Measurements from ENCODE around the gene OSBP. TPM values are rescaled to one million over a fixed set of nuclear protein-coding genes. Genes with fewer than 3 reads are reported as not detected.

OSBP gene
- total and polyA plus RNA-seq, 2 donors (not counting 1 experiment from before 2014, with no cell fraction given), result 12.6 to 40.2 TPM

- H3K36me3 ChIP-seq (replicated peaks in 1 of 2; ENCODE audit: control extremely low read depth in 1 of 2, control insufficient read depth in 1 of 2, extremely low read depth in 1 of 2, insufficient read depth in 2 of 2, low read length in 1 of 2), result peaks cover 10 to 18% of the 10 kb centered on the region in 2 experiments
- no peaks in the 10 kb centered on the region for H3K9me3 ChIP-seq (ENCODE audit: control extremely low read depth in 1 of 3, control insufficient read depth in 2 of 3, insufficient read depth in 1 of 3, low read length in 2 of 3)
- H3K79me2 ChIP-seq (ENCODE audit: control insufficient read depth, insufficient read depth, low read length), result no peaks in the 10 kb centered on the region
- ATAC-seq (ENCODE audit: low read depth), result no peak
- H3K27me3 ChIP-seq (replicated peaks in 1 of 4; ENCODE audit: control extremely low read depth in 1 of 4, control insufficient read depth in 3 of 4, insufficient read depth in 4 of 4, low read length in 3 of 4), result no peaks in the 10 kb centered on the region
- POLR2A ChIA-PET, result no interaction called here
- TF ChIP-seq CTCF (IDR thresholded peaks at IDR 0.05) (no peak), EZH2 (IDR thresholded peaks at IDR 0.05; ENCODE audit: borderline replicate concordance, insufficient read depth, low read depth, low read length, poor library complexity, severe bottlenecking) (no peak)
- H3K27ac ChIP-seq (ENCODE audit: low read length in 2 of 2), result no peak overlapping the region
- H3K9me3 Mint-ChIP-seq (ENCODE audit: insufficient read depth), result no peaks in the 10 kb centered on the region
- H3K4me1 Mint-ChIP-seq, result no peaks in the 10 kb centered on the region
- WGBS (ENCODE audit: insufficient coverage), result no CpG with 5 or more reads among the region's 5 CpGs
- H3K4me3 Mint-ChIP-seq, result no peak overlapping the region
- CTCF ChIA-PET, result no interaction called here
- no peak overlapping the region for H3K27ac Mint-ChIP-seq
- H2AFZ ChIP-seq (ENCODE audit: insufficient read depth, low read depth, low read length, poor library complexity, severe bottlenecking), result no peak overlapping the region
- no peaks in the 10 kb centered on the region for H4K20me1 ChIP-seq (ENCODE audit: control insufficient read depth, insufficient read depth, low read length, poor library complexity, severe bottlenecking)
- no peak overlapping the region for H3K9ac ChIP-seq (ENCODE audit: low read length)
- H3K27me3 Mint-ChIP-seq, result no peaks in the 10 kb centered on the region
- H3K4me1 ChIP-seq (ENCODE audit: control insufficient read depth in 2 of 2, insufficient read depth in 2 of 2, low read length in 2 of 2), result no peaks in the 10 kb centered on the region
- DNase-seq, result no peak
- no peak overlapping the region for H3K4me3 ChIP-seq (ENCODE audit: control extremely low read depth in 1 of 5, extremely low read depth in 1 of 5, insufficient read depth in 1 of 5, low read depth in 2 of 5, low read length in 4 of 5)
- intact Hi-C loops (cut with micrococcal nuclease), result no loop called here
- no peak overlapping the region for H3K4me2 ChIP-seq (replicated peaks; ENCODE audit: low read depth, low read length, poor library complexity, severe bottlenecking)
Observed at GRCh38 chr11:59572091-59572490, 43.5 kb downstream of the OSBP start.

GRCh38 chr11:59562292-59562691 is 53.3 kb downstream of the OSBP start:
- Histone ChIP-seq H3K79me2 (ENCODE audit: control insufficient read depth, insufficient read depth, low read length) (no peaks in the 10 kb centered on the region), H3K4me1 (ENCODE audit: control insufficient read depth in 2 of 2, insufficient read depth in 2 of 2, low read length in 2 of 2) (peaks cover 8 to 34% of the 10 kb centered on the region in 2 donors), H3K27me3 (replicated peaks in 1 of 4; ENCODE audit: control extremely low read depth in 1 of 4, control insufficient read depth in 3 of 4, insufficient read depth in 4 of 4, low read length in 3 of 4) (no peaks in the 10 kb centered on the region), H2AFZ (ENCODE audit: insufficient read depth, low read depth, low read length, poor library complexity, severe bottlenecking) (no peak overlapping the region), H3K4me3 (ENCODE audit: control extremely low read depth in 1 of 5, extremely low read depth in 1 of 5, insufficient read depth in 1 of 5, low read depth in 2 of 5, low read length in 4 of 5) (no peak overlapping the region), H3K27ac (ENCODE audit: low read length in 2 of 2) (no peak overlapping the region), H3K9ac (ENCODE audit: low read length) (no peak overlapping the region), H3K4me2 (replicated peaks; ENCODE audit: low read depth, low read length, poor library complexity, severe bottlenecking) (no peak overlapping the region), H3K36me3 (replicated peaks in 1 of 2; ENCODE audit: control extremely low read depth in 1 of 2, control insufficient read depth in 1 of 2, extremely low read depth in 1 of 2, insufficient read depth in 2 of 2, low read length in 1 of 2) (no peaks in the 10 kb centered on the region), H3K9me3 (ENCODE audit: control extremely low read depth in 1 of 3, control insufficient read depth in 2 of 3, insufficient read depth in 1 of 3, low read length in 2 of 3) (no peaks in the 10 kb centered on the region), H4K20me1 (ENCODE audit: control insufficient read depth, insufficient read depth, low read length, poor library complexity, severe bottlenecking) (no peaks in the 10 kb centered on the region)
- H3K4me1 Mint-ChIP-seq, result peaks cover 39% of the 10 kb centered on the region
- ATAC-seq (ENCODE audit: low read depth) (no peak), DNase-seq (no peak)
- H3K9me3 Mint-ChIP-seq (ENCODE audit: insufficient read depth), result no peaks in the 10 kb centered on the region
- no peaks in the 10 kb centered on the region for H3K27me3 Mint-ChIP-seq
- ChIA-PET POLR2A (no interaction called here), CTCF (interaction anchor here (0.6 to 5.4 kb wide), 3 partner anchors 25 to 240 kb away, joined by 3 to 22 read pairs (median 3); no protein-coding TSS in a partner anchor)
- H3K27ac Mint-ChIP-seq, result peak overlapping the region; percentile 6
- intact Hi-C loops (cut with micrococcal nuclease), result loop anchor here (10.0 kb wide), 1 partner anchor 987 kb away; the partner anchor contains the start of genes LPXN and ZFP91
- 93% methylated on average over 3 of the region's 3 CpGs for whole genome bisulfite sequencing (ENCODE audit: insufficient coverage)
- no peak overlapping the region for H3K4me3 Mint-ChIP-seq
- TF ChIP-seq CTCF (IDR thresholded peaks at IDR 0.05), result no peak
- TF ChIP-seq EZH2 (IDR thresholded peaks at IDR 0.05; ENCODE audit: borderline replicate concordance, insufficient read depth, low read depth, low read length, poor library complexity, severe bottlenecking), result no peak

Data from B cell (primary cell).